Suprapubic skin (tissue), 4 donors: ENCODE results near the gene HSD17B14. TPM values are rescaled to one million over a fixed set of nuclear protein-coding genes. Genes with fewer than 3 reads are reported as not detected.
"Not testable (repeated sequence)": the region's sequence is repeated elsewhere in the genome, so short reads cannot be mapped to it uniquely, and the experiment has no call there.

Experiments used
- DNase-seq, 2 donors: peaks; one replicate each; pipeline ENCODE4 v3.0.0-alpha.2; 2019; ENCODE audit warnings: low spot score in 2 of 2
- H3K27ac ChIP-seq: fragments of 200-600 bp; sonication (generic); one replicate; pipeline ENCODE4 v1.5.1; 2019
- H3K27me3 ChIP-seq: fragments of 200-600 bp; sonication (generic); one replicate; pipeline ENCODE4 v1.5.1; 2019
- H3K36me3 ChIP-seq: fragments of 200-600 bp; sonication (generic); one replicate; pipeline ENCODE4 v1.5.1; 2019
- H3K4me1 ChIP-seq: fragments of 200-600 bp; sonication (generic); one replicate; pipeline ENCODE4 v1.5.1; 2019
- H3K4me3 ChIP-seq: fragments of 200-600 bp; sonication (generic); one replicate; pipeline ENCODE4 v1.5.1; 2019; ENCODE audit warnings: mild to moderate bottlenecking
- H3K9me3 ChIP-seq: fragments of 200-600 bp; sonication (generic); one replicate; pipeline ENCODE4 v1.5.1; 2019
- EP300 ChIP-seq: sonication (generic); formaldehyde crosslinking; IDR thresholded peaks from one replicate; pipeline ENCODE4 v1.6.1; 2017; ENCODE audit warnings: antibody characterized with exemption
- POLR2A ChIP-seq, 2 donors: fragments of 450-650 bp; IDR thresholded peaks; one replicate each; pipeline ENCODE4 v1.6.1; 2017; ENCODE audit warnings: antibody characterized with exemption in 2 of 2, mild to moderate bottlenecking in 2 of 2, moderate library complexity in 2 of 2
- POLR2AphosphoS5 ChIP-seq, 3 donors: sonication (generic); formaldehyde crosslinking; IDR thresholded peaks; one replicate each; pipeline ENCODE4 v1.6.1; 2017; ENCODE audit warnings: antibody characterized with exemption in 3 of 3
- WGBS: methylation state at CpG from one replicate; pipeline ENCODE4 v1.1.5; 2018; 5-methylcytosine and 5-hydroxymethylcytosine counted together
- total RNA-seq, 4 donors: library from RNA; depleted of rRNA; stranded (reverse); fragments of >200 nt; gene quantifications; one replicate each; pipeline ENCODE4 v1.1.0, GENCODE V29; 2016
- TF ChIP-seq, protein P1 (sequence below), 2 donors: fragments of 200-600 bp in 1 of 2; fragments of 450-650 bp in 1 of 2; sonication (generic) in 1 of 2; IDR thresholded peaks; one replicate each; pipeline ENCODE4 v1.5.1; 2016 to 2019; ENCODE audit warnings: antibody characterized with exemption in 2 of 2, mild to moderate bottlenecking in 1 of 2, moderate library complexity in 1 of 2

HSD17B14 gene
- total RNA-seq, 4 donors from 2014 or later = 2.5 to 3.4 (median 3.1) TPM

DNA sequence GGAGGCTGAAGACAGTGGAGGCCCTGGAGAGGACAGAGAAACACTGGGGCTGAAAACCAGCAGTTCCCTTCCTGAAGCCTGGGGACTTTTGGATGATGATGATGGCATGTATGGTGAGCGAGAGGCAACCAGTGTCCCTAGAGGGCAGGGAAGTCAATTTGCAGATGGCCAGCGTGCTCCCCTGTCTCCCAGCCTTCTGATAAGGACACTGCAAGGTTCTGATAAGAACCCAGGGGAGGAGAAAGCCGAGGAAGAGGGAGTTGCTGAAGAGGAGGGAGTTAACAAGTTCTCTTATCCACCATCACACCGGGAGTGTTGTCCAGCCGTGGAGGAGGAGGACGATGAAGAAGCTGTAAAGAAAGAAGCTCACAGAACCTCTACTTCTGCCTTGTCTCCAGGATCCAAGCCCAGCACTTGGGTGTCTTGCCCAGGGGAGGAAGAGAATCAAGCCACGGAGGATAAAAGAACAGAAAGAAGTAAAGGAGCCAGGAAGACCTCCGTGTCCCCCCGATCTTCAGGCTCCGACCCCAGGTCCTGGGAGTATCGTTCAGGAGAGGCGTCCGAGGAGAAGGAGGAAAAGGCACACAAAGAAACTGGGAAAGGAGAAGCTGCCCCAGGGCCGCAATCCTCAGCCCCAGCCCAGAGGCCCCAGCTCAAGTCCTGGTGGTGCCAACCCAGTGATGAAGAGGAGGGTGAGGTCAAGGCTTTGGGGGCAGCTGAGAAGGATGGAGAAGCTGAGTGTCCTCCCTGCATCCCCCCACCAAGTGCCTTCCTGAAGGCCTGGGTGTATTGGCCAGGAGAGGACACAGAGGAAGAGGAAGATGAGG, 37.4 kb upstream of the HSD17B14 start:
- peak overlapping the region; percentile 100 for H3K27ac ChIP-seq
- peaks cover 45% of the 10 kb centered on the region for H3K36me3 ChIP-seq
- peaks cover 56% of the 10 kb centered on the region for H3K4me1 ChIP-seq
- DNase-seq = peak in 1 of 2 donors; percentile 65
- H3K27me3 ChIP-seq = no peaks in the 10 kb centered on the region
- WGBS = 29% methylated on average over 14 of the region's 14 CpGs
- TF ChIP-seq POLR2AphosphoS5 (IDR thresholded peaks at IDR 0.05) = no peak
- no peak for TF ChIP-seq POLR2A (IDR thresholded peaks at IDR 0.05)
- no peak for TF ChIP-seq EP300
- TF ChIP-seq, protein P1, sequence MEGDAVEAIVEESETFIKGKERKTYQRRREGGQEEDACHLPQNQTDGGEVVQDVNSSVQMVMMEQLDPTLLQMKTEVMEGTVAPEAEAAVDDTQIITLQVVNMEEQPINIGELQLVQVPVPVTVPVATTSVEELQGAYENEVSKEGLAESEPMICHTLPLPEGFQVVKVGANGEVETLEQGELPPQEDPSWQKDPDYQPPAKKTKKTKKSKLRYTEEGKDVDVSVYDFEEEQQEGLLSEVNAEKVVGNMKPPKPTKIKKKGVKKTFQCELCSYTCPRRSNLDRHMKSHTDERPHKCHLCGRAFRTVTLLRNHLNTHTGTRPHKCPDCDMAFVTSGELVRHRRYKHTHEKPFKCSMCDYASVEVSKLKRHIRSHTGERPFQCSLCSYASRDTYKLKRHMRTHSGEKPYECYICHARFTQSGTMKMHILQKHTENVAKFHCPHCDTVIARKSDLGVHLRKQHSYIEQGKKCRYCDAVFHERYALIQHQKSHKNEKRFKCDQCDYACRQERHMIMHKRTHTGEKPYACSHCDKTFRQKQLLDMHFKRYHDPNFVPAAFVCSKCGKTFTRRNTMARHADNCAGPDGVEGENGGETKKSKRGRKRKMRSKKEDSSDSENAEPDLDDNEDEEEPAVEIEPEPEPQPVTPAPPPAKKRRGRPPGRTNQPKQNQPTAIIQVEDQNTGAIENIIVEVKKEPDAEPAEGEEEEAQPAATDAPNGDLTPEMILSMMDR (IDR thresholded peaks at IDR 0.05) = no peak
- peak overlapping the region; percentile 98 for H3K4me3 ChIP-seq
- H3K9me3 ChIP-seq = no peaks in the 10 kb centered on the region

DNA sequence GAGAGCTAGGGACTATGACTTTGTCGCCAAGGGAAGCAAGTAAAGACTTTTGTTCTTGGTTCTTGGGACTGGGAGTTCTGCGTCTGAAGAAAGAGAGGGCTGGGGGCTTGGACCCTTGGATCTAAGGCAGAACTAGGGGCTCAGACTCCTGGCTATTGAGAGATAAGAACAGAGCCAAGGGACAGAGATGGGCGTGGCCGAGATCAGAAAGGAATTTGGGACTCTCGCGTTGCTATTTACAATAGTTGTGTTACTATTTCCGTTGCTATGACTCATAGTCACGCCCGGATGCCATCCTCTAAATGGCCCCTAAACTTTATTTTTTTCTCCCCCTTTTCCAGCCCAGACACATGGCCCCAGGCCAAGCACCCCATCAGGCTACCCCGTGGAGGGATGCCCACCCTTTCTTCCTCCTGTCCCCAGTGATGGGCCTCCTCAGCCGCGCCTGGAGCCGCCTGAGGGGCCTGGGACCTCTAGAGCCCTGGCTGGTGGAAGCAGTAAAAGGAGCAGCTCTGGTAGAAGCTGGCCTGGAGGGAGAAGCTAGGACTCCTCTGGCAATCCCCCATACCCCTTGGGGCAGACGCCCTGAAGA, 36.7 kb upstream of the HSD17B14 start:
- WGBS = 1% methylated on average over 14 of the region's 14 CpGs
- DNase-seq = peak; percentile 94 to 95
- H3K4me1 ChIP-seq = peaks cover 61% of the 10 kb centered on the region
- H3K36me3 ChIP-seq = peaks cover 42% of the 10 kb centered on the region
- no peaks in the 10 kb centered on the region for H3K9me3 ChIP-seq
- TF ChIP-seq EP300 = no peak
- TF ChIP-seq, protein P1 (IDR thresholded peaks at IDR 0.05) = no peak
- peak in 1 of 2 donors; percentile 53 for TF ChIP-seq POLR2A (IDR thresholded peaks at IDR 0.05)
- TF ChIP-seq POLR2AphosphoS5 (IDR thresholded peaks at IDR 0.05) = peak; percentile 3 to 65 (median 17)
- H3K27me3 ChIP-seq = no peaks in the 10 kb centered on the region
- H3K4me3 ChIP-seq = peak overlapping the region; percentile 98
- H3K27ac ChIP-seq = peak overlapping the region; percentile 100

DNA sequence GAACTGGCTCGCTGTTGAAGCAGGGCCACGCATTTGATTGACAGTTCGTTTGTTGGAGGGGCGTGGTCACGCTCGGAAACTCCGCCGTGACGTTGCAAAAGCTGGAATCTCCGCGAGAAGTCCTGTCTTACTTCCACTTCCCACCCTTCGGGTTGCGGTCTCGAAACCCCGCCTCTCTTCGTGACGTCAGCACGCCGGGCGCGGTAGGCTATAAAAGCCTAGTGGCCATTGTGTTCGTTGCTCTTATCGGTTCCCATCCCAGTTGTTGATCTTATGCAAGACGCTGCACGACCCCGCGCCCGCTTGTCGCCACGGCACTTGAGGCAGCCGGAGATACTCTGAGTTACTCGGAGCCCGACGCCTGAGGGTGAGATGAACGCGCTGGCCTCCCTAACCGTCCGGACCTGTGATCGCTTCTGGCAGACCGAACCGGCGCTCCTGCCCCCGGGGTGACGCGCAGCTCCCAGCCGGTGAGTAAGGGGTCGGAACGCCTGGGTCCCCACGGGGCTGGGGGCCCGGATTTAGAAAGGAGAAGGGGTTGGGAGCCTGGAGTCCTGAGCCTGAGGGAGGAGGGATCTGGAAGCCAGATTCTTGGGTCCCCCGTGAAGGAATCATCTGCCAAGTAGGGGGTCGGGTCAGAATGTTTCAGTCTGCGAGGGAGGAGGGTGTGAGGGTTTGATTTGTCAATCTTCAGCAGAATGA, 36.0 kb upstream of the HSD17B14 start, which contains the start of gene PPP1R15A:
PPP1R15A (plus strand) TSS at position 240 of the 702 bp plus-strand sequence. CDS start 813 bp downstream, outside the sequence.
- no peaks in the 10 kb centered on the region for H3K9me3 ChIP-seq
- no peaks in the 10 kb centered on the region for H3K27me3 ChIP-seq
- peak within 1 kb of the TSS; percentile 100 for H3K27ac ChIP-seq
- under 1% methylated on average over 47 of the region's 53 CpGs for WGBS
- DNase-seq = peak; percentile 99
- peak within 1 kb of the TSS; percentile 98 for H3K4me3 ChIP-seq
- peaks cover 62% of the 10 kb centered on the region for H3K4me1 ChIP-seq
- TF ChIP-seq POLR2A (IDR thresholded peaks at IDR 0.05) (peak; percentile 99 to 100), EP300 (no peak), POLR2AphosphoS5 (IDR thresholded peaks at IDR 0.05) (peak; percentile 99 to 100 (median 99))
- TF ChIP-seq, protein P1 (IDR thresholded peaks at IDR 0.05) = no peak
- peaks cover 35% of the 10 kb centered on the region for H3K36me3 ChIP-seq

DNA sequence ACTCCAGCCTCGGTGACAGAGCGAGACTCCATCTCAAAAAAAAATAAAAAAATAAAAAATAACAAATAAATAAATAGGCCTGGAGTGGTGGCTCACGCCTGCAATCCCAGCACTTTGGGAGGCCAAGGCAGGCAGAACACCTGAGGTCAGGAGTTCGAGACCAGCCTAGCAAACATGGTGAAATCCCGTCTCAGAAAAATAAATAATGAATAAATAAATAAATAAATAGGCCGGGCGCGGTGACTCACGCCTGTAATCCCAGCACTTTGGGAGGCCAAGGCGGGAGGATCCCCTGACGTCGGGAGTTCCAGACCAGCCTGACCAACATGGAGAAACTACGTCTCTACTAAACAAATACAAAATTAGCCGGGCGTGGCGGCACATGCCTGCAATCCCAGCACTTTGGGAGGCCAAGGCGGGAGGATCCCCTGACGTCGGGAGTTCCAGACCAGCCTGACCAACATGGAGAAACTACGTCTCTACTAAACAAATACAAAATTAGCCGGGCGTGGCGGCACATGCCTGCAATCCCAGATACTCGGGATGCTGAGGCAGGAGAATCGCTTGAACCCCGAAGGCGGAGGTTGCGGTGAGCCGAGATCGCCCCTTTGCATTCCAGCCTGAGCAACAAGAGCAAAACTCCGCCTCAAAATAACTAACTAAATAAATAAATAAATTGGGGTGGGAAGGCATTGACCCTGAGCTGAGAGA, 35.3 kb upstream of the HSD17B14 start:
- H3K27me3 ChIP-seq, H3K9me3 ChIP-seq: not testable (repeated sequence)
- peaks cover 29% of the 10 kb centered on the region for H3K36me3 ChIP-seq
- DNase-seq = peak in 1 of 2 donors; percentile 66
- H3K4me1 ChIP-seq = peaks cover 62% of the 10 kb centered on the region
- peak overlapping the region; percentile 100 for H3K27ac ChIP-seq
- WGBS = 68% methylated on average over 31 of the region's 31 CpGs
- peak overlapping the region; percentile 98 for H3K4me3 ChIP-seq

DNA sequence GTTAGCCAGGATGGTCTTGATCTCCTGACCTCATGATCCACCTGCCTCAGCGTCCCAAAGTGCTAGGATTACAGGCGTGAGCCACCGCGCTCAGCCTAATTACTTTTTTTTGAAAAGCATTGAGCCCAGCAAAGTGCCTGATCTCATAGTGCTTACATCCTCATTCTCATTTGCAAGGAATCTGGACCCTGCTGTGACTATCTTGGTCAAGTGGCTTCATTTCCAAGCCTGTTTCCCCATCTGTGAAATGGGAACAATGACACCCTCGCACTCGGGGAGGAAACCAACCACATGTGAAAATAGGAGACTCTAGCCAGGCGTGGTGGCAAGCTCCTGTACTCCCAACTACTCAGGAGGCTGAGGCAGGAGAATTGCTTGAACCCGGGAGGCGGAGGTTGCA, 33.8 kb upstream of the HSD17B14 start:
- TF ChIP-seq, protein P1 (IDR thresholded peaks at IDR 0.05) = no peak
- no peak for TF ChIP-seq EP300
- no peak for TF ChIP-seq POLR2AphosphoS5 (IDR thresholded peaks at IDR 0.05)
- TF ChIP-seq POLR2A (IDR thresholded peaks at IDR 0.05) = no peak
- Histone ChIP-seq H3K4me3 (no peak overlapping the region), H3K4me1 (peaks cover 49% of the 10 kb centered on the region), H3K27ac (no peak overlapping the region), H3K27me3 (no peaks in the 10 kb centered on the region), H3K36me3 (peaks cover 20% of the 10 kb centered on the region), H3K9me3 (no peaks in the 10 kb centered on the region)
- 92% methylated on average over 9 of the region's 9 CpGs for WGBS
- no peak for DNase-seq
